GM21737 (cell line): ENCODE results near the gene SLC38A9.

Source experiments
- ATAC-seq: cut with Tn5 transposase; IDR thresholded peaks from one replicate; pipeline ENCODE4 v1.9.1; 2021; ENCODE audit warnings: mild to moderate bottlenecking, moderate library complexity; ENCODE audit not compliant: unreplicated experiment

Gene SLC38A9

GRCh38 chr5:55657443-55657842 is 54.7 kb downstream of the SLC38A9 start:
- no peak for ATAC-seq

- ATAC-seq: no peak
Observed at GRCh38 chr5:55650386-55650785, 61.7 kb downstream of the SLC38A9 start.

GRCh38 chr5:55649963-55650362 is 62.2 kb downstream of the SLC38A9 start:
- no peak for ATAC-seq

GRCh38 chr5:55645304-55645703 is 66.8 kb downstream of the SLC38A9 start:
- ATAC-seq: no peak

- ATAC-seq: no peak
Observed at GRCh38 chr5:55638455-55638854, 73.7 kb downstream of the SLC38A9 start.

- no peak for ATAC-seq
Observed at GRCh38 chr5:55638051-55638450, 74.1 kb downstream of the SLC38A9 start.

- no peak for ATAC-seq
Observed at GRCh38 chr5:55636683-55637082, 75.4 kb downstream of the SLC38A9 start.

- no peak for ATAC-seq
Observed at GRCh38 chr5:55636177-55636576, 75.9 kb downstream of the SLC38A9 start.

GRCh38 chr5:55634866-55635265 is 77.3 kb downstream of the SLC38A9 start:
- no peak for ATAC-seq

GRCh38 chr5:55634209-55634805 is 77.8 kb downstream of the SLC38A9 start:
- ATAC-seq: no peak

GRCh38 chr5:55633574-55634208 is 78.4 kb downstream of the SLC38A9 start:
- ATAC-seq: no peak

- ATAC-seq: no peak
Observed at GRCh38 chr5:55629815-55630214, 82.3 kb downstream of the SLC38A9 start.

GRCh38 chr5:55626790-55627189 is 85.3 kb downstream of the SLC38A9 start:
- ATAC-seq: no peak

- ATAC-seq: no peak
Observed at GRCh38 chr5:55625913-55626312, 86.2 kb downstream of the SLC38A9 start.

- no peak for ATAC-seq
Observed at GRCh38 chr5:55625589-55625909, 86.6 kb downstream of the SLC38A9 start.

- ATAC-seq: no peak
Observed at GRCh38 chr5:55624841-55625588, 87.1 kb downstream of the SLC38A9 start.

- ATAC-seq: no peak
Observed at GRCh38 chr5:55623789-55624188, 88.3 kb downstream of the SLC38A9 start.

- ATAC-seq: no peak
Observed at GRCh38 chr5:55622460-55622859, 89.7 kb downstream of the SLC38A9 start.

GRCh38 chr5:55621229-55621628 is 90.9 kb downstream of the SLC38A9 start:
- no peak for ATAC-seq

GRCh38 chr5:55620766-55621160 is 91.4 kb downstream of the SLC38A9 start:
- no peak for ATAC-seq

GRCh38 chr5:55620009-55620765 is 91.9 kb downstream of the SLC38A9 start:
- no peak for ATAC-seq

- ATAC-seq: no peak
Observed at GRCh38 chr5:55618318-55618717, 93.8 kb downstream of the SLC38A9 start.
